Heart right ventricle (tissue), 16 donors: ENCODE measurements around the gene FAF2. TPM values are rescaled to one million over a fixed set of nuclear protein-coding genes. Genes with fewer than 3 reads are reported as not detected.

ENCODE experiments used
- ATAC-seq, 8 donors: fragments of 200-7000 bp; cut with Tn5 transposase; one replicate each; pipeline ENCODE4 v1.9.1; 2020; ENCODE audit warnings: mild to moderate bottlenecking in 8 of 8, moderate library complexity in 8 of 8, moderate number of reproducible peaks in 1 of 8
- DNase-seq, 2 donors: peaks; one replicate each; pipeline ENCODE4 v3.0.0-alpha.2; 2020
- H3K27ac ChIP-seq, 10 donors: fragments of 200-600 bp; sonication (generic) in 2 of 10; one replicate each; pipeline versions ENCODE4 v1.5.0 to v1.8.0; 2020 to 2022; ENCODE audit warnings: mild to moderate bottlenecking in 3 of 10
- H3K27me3 ChIP-seq, 7 donors: fragments of 200-600 bp; one replicate each; pipeline ENCODE4 v1.8.0; 2021 to 2022; ENCODE audit warnings: mild to moderate bottlenecking in 2 of 7
- H3K36me3 ChIP-seq, 9 donors: fragments of 200-600 bp; sonication (generic) in 1 of 9; one replicate each; pipeline versions ENCODE4 v1.5.0 to v1.8.0; 2020 to 2022; ENCODE audit warnings: mild to moderate bottlenecking in 2 of 9
- H3K4me1 ChIP-seq, 9 donors: fragments of 200-600 bp; sonication (generic) in 1 of 9; one replicate each; pipeline versions ENCODE4 v1.5.0 to v1.8.0; 2020 to 2022; ENCODE audit warnings: mild to moderate bottlenecking in 4 of 9
- H3K4me3 ChIP-seq, 10 donors: fragments of 200-600 bp; sonication (generic) in 2 of 10; one replicate each; pipeline versions ENCODE4 v1.5.0 to v1.8.0; 2020 to 2022; ENCODE audit warnings: mild to moderate bottlenecking in 7 of 10, moderate library complexity in 2 of 10
- H3K9me3 ChIP-seq, 11 donors: fragments of 200-600 bp in 10 of 11; sonication (generic) in 2 of 11; one replicate each; pipeline versions ENCODE4 v1.5.0 to v1.8.0; 2013 to 2022; ENCODE audit warnings: mild to moderate bottlenecking in 2 of 11, control low read depth in 1 of 11, moderate library complexity in 1 of 11
- CTCF ChIP-seq, 9 donors: fragments of 200-600 bp; sonication (generic) in 2 of 9; IDR thresholded peaks; one replicate each; pipeline versions ENCODE4 v1.5.0 to v1.8.0; 2021 to 2022; ENCODE audit warnings: antibody characterized with exemption in 9 of 9, mild to moderate bottlenecking in 5 of 9, moderate library complexity in 1 of 9
- WGBS, 2 donors: extraction: QIAGEN DNeasy Blood & Tissue Kit; methylation state at CpG; one replicate each; pipeline ENCODE4 v1.1.7; 2013; ENCODE audit warnings: inconsistent platforms in 1 of 2; 5-methylcytosine and 5-hydroxymethylcytosine counted together
- intact Hi-C, 10 donors: fragments of 100-400 bp; cut with DNase I; formaldehyde crosslinking; loops; one replicate each; pipeline versions ENCODE4 v1.11.1 to v1.14.2; 2022
- polyA plus RNA-seq, 2 donors: library from polyadenylated mRNA; stranded (reverse); fragments of 200-250 nt; gene quantifications; one replicate each; pipeline ENCODE4 v1.2.3, GENCODE V29; 2013
- total RNA-seq, 10 donors: library from RNA; stranded (reverse); fragmentation: NEBNext Ultra II Directional in 3 of 10; extraction: Animal tissue kit (Norgen Biotek cat#: 25700) in 3 of 10; gene quantifications; one replicate each; pipeline versions ENCODE4 v1.2.1 to v1.2.4, GENCODE V29; 2021 to 2023
- donor health status: Arrhythmogenic right ventricular cardiomyopathy.
- donor health status: ischemic (EF 13 %, LVEDD 7.1; RV severe dilation, severe dysfunction).
- donor health status: healthy with polysubstance abuse.
- donor health status: DM: no; HTN: yes; CAD: no.
- donor health status: DM: no; HTN: no; CAD: no.
- donor health status: ischemic (EF 25% LVEDD 6.9; RV normal size, moderate dysfunction).
- donor health status: ischemic (EF 25% LVEDD 5.7; RV mildly dilated, moderate dysfunction).
- donor health status: healthy.
- donor health status: DM: yes; HTN: yes; CAD: no.
- donor health status: Ischemic cardiomyopathy.
- donor health status: ischemic (EF 35%, LVEDD 5.7; RV mildly dilated, moderate dysfunction).
- donor health status: nonischemic (EF 11% LVEDD 7.7; RV severe dilation, severe dysfunction).
- donor health status: DM: yes; HTN: yes; CAD: no.
- donor health status: PGD.
- donor health status: ischemic (EF 29% LVEDD 5.4; RV normal size, mild dysfunction).
- donor health status: nonischemic (EF 23%, LVEDD 6.1; RV moderate dilation, normal function).

Gene FAF2
- total and polyA plus RNA-seq, 12 donors, result 10.1 to 19.9 (median 14.6) TPM

- Histone ChIP-seq H3K27me3 (no peaks in the 10 kb centered on the region), H3K4me3 (no peak overlapping the region), H3K4me1 (no peaks in the 10 kb centered on the region), H3K9me3 (no peaks in the 10 kb centered on the region), H3K27ac (no peak overlapping the region), H3K36me3 (peaks cover 0 to 78% (median 27%) of the 10 kb centered on the region in 9 donors)
- DNase-seq (no peak), ATAC-seq (no peak)
- TF ChIP-seq CTCF (IDR thresholded peaks at IDR 0.05), result no peak
- 87 to 94% methylated on average over 2 of the region's 2 CpGs for WGBS, 2 donors
- intact Hi-C loops, result no loop called here
Observed at GRCh38 chr5:176507911-176508310, 59.7 kb downstream of the FAF2 start.

- no peak overlapping the region for H3K4me3 ChIP-seq
- H3K4me1 ChIP-seq, result no peaks in the 10 kb centered on the region
- no peak overlapping the region for H3K27ac ChIP-seq
- intact Hi-C loops, result no loop called here
- no peaks in the 10 kb centered on the region for H3K27me3 ChIP-seq
- H3K9me3 ChIP-seq, result no peaks in the 10 kb centered on the region
- WGBS, 2 donors, result 66 to 69% methylated on average over 4 of the region's 4 CpGs
- ATAC-seq (no peak), DNase-seq (no peak)
- TF ChIP-seq CTCF (IDR thresholded peaks at IDR 0.05), result no peak
- H3K36me3 ChIP-seq, result peaks cover 0 to 71% (median 24%) of the 10 kb centered on the region in 9 donors
Observed at GRCh38 chr5:176508603-176509002, 60.4 kb downstream of the FAF2 start.

GRCh38 chr5:176513788-176514187, 65.6 kb downstream of the FAF2 start:
- ATAC-seq (no peak), DNase-seq (no peak)
- H3K27me3 ChIP-seq, result no peaks in the 10 kb centered on the region
- H3K4me1 ChIP-seq, result no peaks in the 10 kb centered on the region
- no peak overlapping the region for H3K27ac ChIP-seq
- no peak for TF ChIP-seq CTCF (IDR thresholded peaks at IDR 0.05)
- intact Hi-C loops, result no loop called here
- H3K36me3 ChIP-seq, result peaks cover 0 to 19% (median 4%) of the 10 kb centered on the region in 9 donors
- no peaks in the 10 kb centered on the region for H3K9me3 ChIP-seq
- no peak overlapping the region for H3K4me3 ChIP-seq
- 86 to 87% methylated on average over 12 of the region's 12 CpGs for WGBS, 2 donors

- ATAC-seq, result no peak
- Histone ChIP-seq H3K4me3 (no peak overlapping the region), H3K27ac (no peak overlapping the region), H3K36me3 (peaks cover 0 to 13% (median 4%) of the 10 kb centered on the region in 9 donors), H3K27me3 (no peaks in the 10 kb centered on the region), H3K9me3 (no peaks in the 10 kb centered on the region), H3K4me1 (no peaks in the 10 kb centered on the region)
- 66 to 71% methylated on average over 11 of the region's 11 CpGs for WGBS, 2 donors
- TF ChIP-seq CTCF (IDR thresholded peaks at IDR 0.05), result no peak
- no peak for DNase-seq
- intact Hi-C loops, result no loop called here
Observed at GRCh38 chr5:176514244-176514950, 66.2 kb downstream of the FAF2 start.
